RWPE2 (cell line): ENCODE data around the gene DIPK2A.

ENCODE experiments used
- ATAC-seq: fragments of 200-7000 bp; cut with Tn5 transposase; 3 replicates; pipeline ENCODE4 v1.9.1; 2021; ENCODE audit warnings: low read depth
- DNase-seq: peaks from one replicate; pipeline ENCODE4 v3.0.0-alpha.2; 2020; ENCODE audit warnings: low spot score
- H3K27ac ChIP-seq: fragments of 450-650 bp; 2 replicates; pipeline ENCODE4 v1.5.1; 2017; ENCODE audit warnings: mild to moderate bottlenecking; ENCODE audit not compliant: poor library complexity, severe bottlenecking
- H3K27me3 ChIP-seq: fragments of 250-450 bp; sonication (Bioruptor Pico); 2 replicates; pipeline ENCODE4 v1.5.1; 2021; ENCODE audit warnings: mild to moderate bottlenecking, moderate library complexity; ENCODE audit not compliant: insufficient read depth, poor library complexity, severe bottlenecking
- H3K36me3 ChIP-seq: fragments of 250-450 bp; sonication (Bioruptor Pico); 2 replicates; pipeline ENCODE4 v1.5.1; 2020; ENCODE audit warnings: low read depth, mild to moderate bottlenecking, moderate library complexity
- H3K4me1 ChIP-seq: fragments of 250-450 bp; sonication (Bioruptor Pico); 2 replicates; pipeline ENCODE4 v1.5.1; 2021; ENCODE audit warnings: mild to moderate bottlenecking, moderate library complexity; ENCODE audit not compliant: insufficient read depth, poor library complexity, severe bottlenecking
- H3K4me3 ChIP-seq: fragments of 250-450 bp; sonication (Bioruptor Pico); 2 replicates; pipeline ENCODE4 v1.5.1; 2021; ENCODE audit warnings: mild to moderate bottlenecking, moderate library complexity; ENCODE audit not compliant: severe bottlenecking
- H3K9me3 ChIP-seq: fragments of 250-450 bp; sonication (Bioruptor Pico); 2 replicates; pipeline ENCODE4 v1.5.1; 2021; ENCODE audit warnings: mild to moderate bottlenecking, moderate library complexity; ENCODE audit not compliant: severe bottlenecking
- TF ChIP-seq, protein P1 (sequence below): fragments of 450-650 bp; IDR thresholded peaks from one replicate; pipeline ENCODE4 v1.5.1; 2017; ENCODE audit warnings: mild to moderate bottlenecking, moderate library complexity; ENCODE audit not compliant: poor library complexity, severe bottlenecking

Gene DIPK2A

DNA sequence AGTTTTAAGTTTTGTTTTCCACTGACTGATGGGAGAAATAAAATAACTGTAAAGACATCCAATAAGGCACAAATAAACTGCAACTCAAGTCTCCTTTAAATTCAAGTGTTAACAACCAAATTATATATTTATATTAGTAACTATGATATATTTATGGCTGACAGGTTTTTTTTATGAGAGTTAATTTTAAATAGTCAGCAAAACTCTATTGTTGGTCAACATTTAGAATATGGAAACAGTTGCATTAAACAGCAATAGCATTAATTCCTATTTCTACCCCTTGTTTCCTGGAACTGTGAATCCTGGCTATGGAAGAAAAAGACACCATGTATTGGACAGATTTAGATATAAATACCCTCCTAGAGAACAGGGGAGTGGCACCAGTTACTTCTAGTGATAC is 16.5 kb upstream of the DIPK2A start:
- no peak for DNase-seq
- Histone ChIP-seq H3K4me1 (no peaks in the 10 kb centered on the region), H3K36me3 (no peaks in the 10 kb centered on the region), H3K27me3 (no peaks in the 10 kb centered on the region), H3K9me3 (no peaks in the 10 kb centered on the region), H3K4me3 (no peak overlapping the region), H3K27ac (no peak overlapping the region)
- TF ChIP-seq, protein P1, sequence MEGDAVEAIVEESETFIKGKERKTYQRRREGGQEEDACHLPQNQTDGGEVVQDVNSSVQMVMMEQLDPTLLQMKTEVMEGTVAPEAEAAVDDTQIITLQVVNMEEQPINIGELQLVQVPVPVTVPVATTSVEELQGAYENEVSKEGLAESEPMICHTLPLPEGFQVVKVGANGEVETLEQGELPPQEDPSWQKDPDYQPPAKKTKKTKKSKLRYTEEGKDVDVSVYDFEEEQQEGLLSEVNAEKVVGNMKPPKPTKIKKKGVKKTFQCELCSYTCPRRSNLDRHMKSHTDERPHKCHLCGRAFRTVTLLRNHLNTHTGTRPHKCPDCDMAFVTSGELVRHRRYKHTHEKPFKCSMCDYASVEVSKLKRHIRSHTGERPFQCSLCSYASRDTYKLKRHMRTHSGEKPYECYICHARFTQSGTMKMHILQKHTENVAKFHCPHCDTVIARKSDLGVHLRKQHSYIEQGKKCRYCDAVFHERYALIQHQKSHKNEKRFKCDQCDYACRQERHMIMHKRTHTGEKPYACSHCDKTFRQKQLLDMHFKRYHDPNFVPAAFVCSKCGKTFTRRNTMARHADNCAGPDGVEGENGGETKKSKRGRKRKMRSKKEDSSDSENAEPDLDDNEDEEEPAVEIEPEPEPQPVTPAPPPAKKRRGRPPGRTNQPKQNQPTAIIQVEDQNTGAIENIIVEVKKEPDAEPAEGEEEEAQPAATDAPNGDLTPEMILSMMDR = no peak
- no peak for ATAC-seq

DNA sequence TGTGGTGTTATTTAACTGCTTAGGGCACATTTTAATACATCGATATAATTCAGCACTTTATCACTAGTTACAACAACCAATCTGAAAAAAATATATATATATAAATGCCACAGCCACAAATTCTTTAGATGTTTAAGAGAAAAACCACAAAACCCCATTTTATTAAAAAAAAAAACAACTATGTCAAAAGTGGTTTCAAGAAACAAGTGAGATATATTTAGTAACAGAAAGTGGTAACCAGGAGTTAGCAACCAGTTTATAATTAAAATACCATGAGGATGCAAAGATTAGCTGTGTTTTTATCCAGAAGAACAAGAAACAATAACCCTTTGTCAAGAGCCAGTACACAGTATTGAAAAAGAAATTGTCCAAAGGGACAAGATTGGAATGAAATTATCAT is 14.8 kb upstream of the DIPK2A start:
- DNase-seq = no peak
- Histone ChIP-seq H3K27ac (no peak overlapping the region), H3K36me3 (no peaks in the 10 kb centered on the region), H3K9me3 (no peaks in the 10 kb centered on the region), H3K27me3 (peaks cover 3% of the 10 kb centered on the region), H3K4me1 (no peaks in the 10 kb centered on the region), H3K4me3 (no peak overlapping the region)
- TF ChIP-seq, protein P1 = no peak
- no peak for ATAC-seq

DNA sequence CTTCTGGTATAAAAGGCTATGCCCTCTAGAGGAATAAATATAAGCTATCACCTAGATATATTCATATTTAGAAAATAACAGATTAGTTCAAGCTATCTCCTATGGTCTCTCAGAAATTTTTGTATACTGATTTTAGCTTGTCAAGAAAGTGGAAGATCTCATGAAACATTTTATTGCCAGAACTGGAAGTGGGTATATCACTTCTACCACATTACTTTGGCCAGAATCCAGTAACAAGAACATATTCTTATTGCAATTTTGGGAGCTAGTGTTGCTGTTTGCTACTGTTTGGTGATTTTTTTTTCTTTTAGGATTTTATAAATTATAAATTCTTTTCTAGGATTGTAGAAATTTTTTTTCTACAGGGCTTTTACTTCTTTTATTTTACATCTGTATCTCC is 14.2 kb upstream of the DIPK2A start:
- TF ChIP-seq, protein P1 = no peak
- ATAC-seq (no peak), DNase-seq (no peak)
- Histone ChIP-seq H3K27ac (no peak overlapping the region), H3K4me3 (no peak overlapping the region), H3K27me3 (peaks cover 3% of the 10 kb centered on the region), H3K4me1 (no peaks in the 10 kb centered on the region), H3K36me3 (no peaks in the 10 kb centered on the region), H3K9me3 (no peaks in the 10 kb centered on the region)

DNA sequence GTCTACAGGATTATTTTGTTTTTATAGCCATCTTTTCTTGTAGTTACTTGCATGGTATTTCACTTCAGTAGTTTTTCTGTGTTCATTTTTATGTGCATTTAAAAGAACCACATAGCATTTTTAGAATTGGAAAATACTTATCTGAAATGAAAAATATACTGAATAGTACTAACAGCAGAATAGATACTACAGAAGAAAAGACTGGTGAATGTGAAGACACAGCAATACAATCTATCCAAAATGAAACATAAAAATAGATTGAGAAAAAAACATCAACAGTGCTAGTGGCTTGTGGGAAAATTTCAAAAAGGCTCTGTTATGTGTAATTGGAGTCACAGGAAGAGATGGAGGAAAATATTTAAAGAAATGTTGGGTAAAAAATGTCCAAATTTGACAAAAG is 12.7 kb upstream of the DIPK2A start:
- TF ChIP-seq, protein P1 = no peak
- no peaks in the 10 kb centered on the region for H3K36me3 ChIP-seq
- peaks cover 3% of the 10 kb centered on the region for H3K27me3 ChIP-seq
- no peaks in the 10 kb centered on the region for H3K9me3 ChIP-seq
- ATAC-seq (no peak), DNase-seq (no peak)
- H3K27ac ChIP-seq = no peak overlapping the region
- H3K4me3 ChIP-seq = no peak overlapping the region
- no peaks in the 10 kb centered on the region for H3K4me1 ChIP-seq

DNA sequence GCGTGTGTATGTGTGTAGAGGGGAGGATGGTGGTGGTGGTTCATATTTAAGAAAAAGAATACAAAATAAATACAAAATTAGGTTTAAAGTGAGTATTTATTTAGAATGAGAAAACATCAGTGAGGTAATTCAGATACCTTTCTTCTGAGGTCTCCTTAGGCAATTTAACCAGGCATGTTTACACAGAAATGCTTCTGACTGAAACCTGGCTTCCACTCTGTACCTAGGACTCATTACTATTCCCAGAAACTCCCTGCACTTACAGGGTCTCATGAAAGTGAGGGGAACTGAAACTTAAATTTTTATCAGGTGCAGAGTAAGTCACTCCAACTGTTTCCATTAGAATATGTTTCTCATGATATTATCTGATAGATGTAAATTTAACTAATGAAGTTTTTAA is 10.3 kb upstream of the DIPK2A start:
- no peaks in the 10 kb centered on the region for H3K9me3 ChIP-seq
- DNase-seq = no peak
- H3K36me3 ChIP-seq = no peaks in the 10 kb centered on the region
- ATAC-seq = no peak
- TF ChIP-seq, protein P1 = no peak
- H3K4me1 ChIP-seq = no peaks in the 10 kb centered on the region
- H3K27me3 ChIP-seq = peaks cover 3% of the 10 kb centered on the region
- H3K27ac ChIP-seq = no peak overlapping the region
- no peak overlapping the region for H3K4me3 ChIP-seq
